Measurements from ENCODE around the gene TRIM9.

TRIM9 gene

GRCh38 chr14:51107801-51108200 lies 12.9 kb upstream of the TRIM9 start:
- no peak for DNase-seq (ENCODE audit: extremely low read depth, low read depth)
- no peak for TF ChIP-seq CTCF (IDR thresholded peaks at IDR 0.05; ENCODE audit: low read depth, low read length)

GRCh38 chr14:51104467-51104866 lies 9.6 kb upstream of the TRIM9 start:
- TF ChIP-seq CTCF (IDR thresholded peaks at IDR 0.05; ENCODE audit: low read depth, low read length) = no peak

GRCh38 chr14:51097287-51097686 lies 2.4 kb upstream of the TRIM9 start:
- no peak for DNase-seq (ENCODE audit: extremely low read depth, low read depth)
- no peak for TF ChIP-seq CTCF (IDR thresholded peaks at IDR 0.05; ENCODE audit: low read depth, low read length)

More at GRCh38 chr14:51104467-51104866, 9.6 kb upstream of the TRIM9 start:
- DNase-seq (ENCODE audit: extremely low read depth, low read depth) = no peak

- TF ChIP-seq CTCF (IDR thresholded peaks at IDR 0.05; ENCODE audit: low read depth, low read length) = no peak
- no peak for DNase-seq (ENCODE audit: extremely low read depth, low read depth)
These were observed 2.0 kb upstream of the TRIM9 start for GRCh38 chr14:51096870-51097269.

- DNase-seq (ENCODE audit: extremely low read depth, low read depth) = no peak
- TF ChIP-seq CTCF (IDR thresholded peaks at IDR 0.05; ENCODE audit: low read depth, low read length) = no peak
These were observed 1.2 kb upstream of the TRIM9 start for GRCh38 chr14:51095854-51096823.

GRCh38 chr14:51094282-51094821 lies 553 bp downstream of the TRIM9 start:
- no peak for DNase-seq (ENCODE audit: extremely low read depth, low read depth)
- TF ChIP-seq CTCF (IDR thresholded peaks at IDR 0.05; ENCODE audit: low read depth, low read length) = no peak

Measured in AG09319 (cell line).